ENCODE measurements around the gene KCNK6. TPM values are rescaled to one million over a fixed set of nuclear protein-coding genes. Genes with fewer than 3 reads are reported as not detected.

Gene KCNK6
- total and polyA plus RNA-seq, 2 experiments from 2014 or later: 9.0 to 14.6 TPM

DNA sequence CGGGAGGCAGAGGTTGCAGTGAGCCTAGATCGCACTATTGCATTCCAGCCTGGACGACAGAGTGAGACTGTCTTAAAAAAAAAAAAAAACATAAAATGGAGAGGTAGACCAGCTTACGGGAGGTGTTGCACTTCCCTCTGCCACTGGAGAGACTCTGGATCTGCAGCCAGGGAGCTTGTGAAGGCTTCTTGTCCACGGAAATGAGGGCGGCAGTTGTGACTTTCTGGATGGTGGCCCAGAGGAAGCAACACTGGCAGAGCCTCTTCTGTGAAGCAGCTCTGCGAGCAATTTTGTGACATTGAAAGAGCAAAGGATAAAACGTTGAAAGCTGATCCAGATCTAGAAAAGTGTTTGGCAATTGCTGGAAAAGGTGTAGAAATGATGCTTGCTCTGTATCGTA lies 44.9 kb upstream of the KCNK6 start:
- H3F3A ChIP-seq (replicated peaks; ENCODE audit: low read depth): peaks cover 5% of the 10 kb centered on the region; the same call in 1 of the 2 replicates
- ATAC-seq (no peak), DNase-seq (ENCODE audit: low spot score) (no peak)
- Mint-ChIP-seq H3K27ac (no peak overlapping the region), H3K4me3 (no peak overlapping the region), H3K27me3 (ENCODE audit: insufficient read depth, low read depth, poor library complexity) (no peaks in the 10 kb centered on the region), H3K36me3 (ENCODE audit: low read depth) (peaks cover 17% of the 10 kb centered on the region; the same call in 2 of the 3 replicates), H3K4me1 (peaks cover 7% of the 10 kb centered on the region; the same call in 2 of the 3 replicates), H3K9me3 (no peaks in the 10 kb centered on the region)
- H3K4me1 ChIP-seq (ENCODE audit: insufficient read depth): peaks cover 4% of the 10 kb centered on the region
- peaks cover 82% of the 10 kb centered on the region for H4K20me1 ChIP-seq (replicated peaks; ENCODE audit: insufficient read depth)
- H3K4me2 ChIP-seq: no peak overlapping the region
- H3K4me3 ChIP-seq: no peak overlapping the region
- H3K27me3 ChIP-seq (ENCODE audit: insufficient read depth): no peaks in the 10 kb centered on the region
- no peak overlapping the region for H2AFZ ChIP-seq
- H3K36me3 ChIP-seq (ENCODE audit: insufficient read depth): no peaks in the 10 kb centered on the region
- H3K79me2 ChIP-seq (replicated peaks; ENCODE audit: insufficient read depth): peaks cover 100% of the 10 kb centered on the region
- no peaks in the 10 kb centered on the region for H3K9me2 ChIP-seq (ENCODE audit: insufficient read depth)
- TF ChIP-seq JUNB (IDR thresholded peaks at IDR 0.05; ENCODE audit: unreplicated experiment): no peak
- no peak for TF ChIP-seq NANOG (IDR thresholded peaks at IDR 0.05; ENCODE audit: borderline replicate concordance)
- no peak for TF ChIP-seq CREB1 (CRISPR knock-in tag; IDR thresholded peaks at IDR 0.05; ENCODE audit: low read depth)
- TF ChIP-seq, protein P1, sequence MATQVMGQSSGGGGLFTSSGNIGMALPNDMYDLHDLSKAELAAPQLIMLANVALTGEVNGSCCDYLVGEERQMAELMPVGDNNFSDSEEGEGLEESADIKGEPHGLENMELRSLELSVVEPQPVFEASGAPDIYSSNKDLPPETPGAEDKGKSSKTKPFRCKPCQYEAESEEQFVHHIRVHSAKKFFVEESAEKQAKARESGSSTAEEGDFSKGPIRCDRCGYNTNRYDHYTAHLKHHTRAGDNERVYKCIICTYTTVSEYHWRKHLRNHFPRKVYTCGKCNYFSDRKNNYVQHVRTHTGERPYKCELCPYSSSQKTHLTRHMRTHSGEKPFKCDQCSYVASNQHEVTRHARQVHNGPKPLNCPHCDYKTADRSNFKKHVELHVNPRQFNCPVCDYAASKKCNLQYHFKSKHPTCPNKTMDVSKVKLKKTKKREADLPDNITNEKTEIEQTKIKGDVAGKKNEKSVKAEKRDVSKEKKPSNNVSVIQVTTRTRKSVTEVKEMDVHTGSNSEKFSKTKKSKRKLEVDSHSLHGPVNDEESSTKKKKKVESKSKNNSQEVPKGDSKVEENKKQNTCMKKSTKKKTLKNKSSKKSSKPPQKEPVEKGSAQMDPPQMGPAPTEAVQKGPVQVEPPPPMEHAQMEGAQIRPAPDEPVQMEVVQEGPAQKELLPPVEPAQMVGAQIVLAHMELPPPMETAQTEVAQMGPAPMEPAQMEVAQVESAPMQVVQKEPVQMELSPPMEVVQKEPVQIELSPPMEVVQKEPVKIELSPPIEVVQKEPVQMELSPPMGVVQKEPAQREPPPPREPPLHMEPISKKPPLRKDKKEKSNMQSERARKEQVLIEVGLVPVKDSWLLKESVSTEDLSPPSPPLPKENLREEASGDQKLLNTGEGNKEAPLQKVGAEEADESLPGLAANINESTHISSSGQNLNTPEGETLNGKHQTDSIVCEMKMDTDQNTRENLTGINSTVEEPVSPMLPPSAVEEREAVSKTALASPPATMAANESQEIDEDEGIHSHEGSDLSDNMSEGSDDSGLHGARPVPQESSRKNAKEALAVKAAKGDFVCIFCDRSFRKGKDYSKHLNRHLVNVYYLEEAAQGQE (IDR thresholded peaks at IDR 0.05; ENCODE audit: unreplicated experiment): no peak
- TF ChIP-seq POLR2AphosphoS5 (IDR thresholded peaks at IDR 0.05; ENCODE audit: low read depth): no peak
- TF ChIP-seq EZH2 (IDR thresholded peaks at IDR 0.05; ENCODE audit: low read depth, unreplicated experiment): no peak
- TF ChIP-seq, protein P2, sequence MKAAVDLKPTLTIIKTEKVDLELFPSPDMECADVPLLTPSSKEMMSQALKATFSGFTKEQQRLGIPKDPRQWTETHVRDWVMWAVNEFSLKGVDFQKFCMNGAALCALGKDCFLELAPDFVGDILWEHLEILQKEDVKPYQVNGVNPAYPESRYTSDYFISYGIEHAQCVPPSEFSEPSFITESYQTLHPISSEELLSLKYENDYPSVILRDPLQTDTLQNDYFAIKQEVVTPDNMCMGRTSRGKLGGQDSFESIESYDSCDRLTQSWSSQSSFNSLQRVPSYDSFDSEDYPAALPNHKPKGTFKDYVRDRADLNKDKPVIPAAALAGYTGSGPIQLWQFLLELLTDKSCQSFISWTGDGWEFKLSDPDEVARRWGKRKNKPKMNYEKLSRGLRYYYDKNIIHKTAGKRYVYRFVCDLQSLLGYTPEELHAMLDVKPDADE (IDR thresholded peaks at IDR 0.05): no peak
- no peak for TF ChIP-seq EZH2phosphoT487 (IDR thresholded peaks at IDR 0.05; ENCODE audit: unreplicated experiment)
- no peak for TF ChIP-seq ZNF331 (CRISPR knock-in tag; IDR thresholded peaks at IDR 0.05; ENCODE audit: low read depth)
- no peak for TF ChIP-seq STAT1 (IDR thresholded peaks at IDR 0.05; ENCODE audit: unreplicated experiment)
- TF ChIP-seq, protein P3, sequence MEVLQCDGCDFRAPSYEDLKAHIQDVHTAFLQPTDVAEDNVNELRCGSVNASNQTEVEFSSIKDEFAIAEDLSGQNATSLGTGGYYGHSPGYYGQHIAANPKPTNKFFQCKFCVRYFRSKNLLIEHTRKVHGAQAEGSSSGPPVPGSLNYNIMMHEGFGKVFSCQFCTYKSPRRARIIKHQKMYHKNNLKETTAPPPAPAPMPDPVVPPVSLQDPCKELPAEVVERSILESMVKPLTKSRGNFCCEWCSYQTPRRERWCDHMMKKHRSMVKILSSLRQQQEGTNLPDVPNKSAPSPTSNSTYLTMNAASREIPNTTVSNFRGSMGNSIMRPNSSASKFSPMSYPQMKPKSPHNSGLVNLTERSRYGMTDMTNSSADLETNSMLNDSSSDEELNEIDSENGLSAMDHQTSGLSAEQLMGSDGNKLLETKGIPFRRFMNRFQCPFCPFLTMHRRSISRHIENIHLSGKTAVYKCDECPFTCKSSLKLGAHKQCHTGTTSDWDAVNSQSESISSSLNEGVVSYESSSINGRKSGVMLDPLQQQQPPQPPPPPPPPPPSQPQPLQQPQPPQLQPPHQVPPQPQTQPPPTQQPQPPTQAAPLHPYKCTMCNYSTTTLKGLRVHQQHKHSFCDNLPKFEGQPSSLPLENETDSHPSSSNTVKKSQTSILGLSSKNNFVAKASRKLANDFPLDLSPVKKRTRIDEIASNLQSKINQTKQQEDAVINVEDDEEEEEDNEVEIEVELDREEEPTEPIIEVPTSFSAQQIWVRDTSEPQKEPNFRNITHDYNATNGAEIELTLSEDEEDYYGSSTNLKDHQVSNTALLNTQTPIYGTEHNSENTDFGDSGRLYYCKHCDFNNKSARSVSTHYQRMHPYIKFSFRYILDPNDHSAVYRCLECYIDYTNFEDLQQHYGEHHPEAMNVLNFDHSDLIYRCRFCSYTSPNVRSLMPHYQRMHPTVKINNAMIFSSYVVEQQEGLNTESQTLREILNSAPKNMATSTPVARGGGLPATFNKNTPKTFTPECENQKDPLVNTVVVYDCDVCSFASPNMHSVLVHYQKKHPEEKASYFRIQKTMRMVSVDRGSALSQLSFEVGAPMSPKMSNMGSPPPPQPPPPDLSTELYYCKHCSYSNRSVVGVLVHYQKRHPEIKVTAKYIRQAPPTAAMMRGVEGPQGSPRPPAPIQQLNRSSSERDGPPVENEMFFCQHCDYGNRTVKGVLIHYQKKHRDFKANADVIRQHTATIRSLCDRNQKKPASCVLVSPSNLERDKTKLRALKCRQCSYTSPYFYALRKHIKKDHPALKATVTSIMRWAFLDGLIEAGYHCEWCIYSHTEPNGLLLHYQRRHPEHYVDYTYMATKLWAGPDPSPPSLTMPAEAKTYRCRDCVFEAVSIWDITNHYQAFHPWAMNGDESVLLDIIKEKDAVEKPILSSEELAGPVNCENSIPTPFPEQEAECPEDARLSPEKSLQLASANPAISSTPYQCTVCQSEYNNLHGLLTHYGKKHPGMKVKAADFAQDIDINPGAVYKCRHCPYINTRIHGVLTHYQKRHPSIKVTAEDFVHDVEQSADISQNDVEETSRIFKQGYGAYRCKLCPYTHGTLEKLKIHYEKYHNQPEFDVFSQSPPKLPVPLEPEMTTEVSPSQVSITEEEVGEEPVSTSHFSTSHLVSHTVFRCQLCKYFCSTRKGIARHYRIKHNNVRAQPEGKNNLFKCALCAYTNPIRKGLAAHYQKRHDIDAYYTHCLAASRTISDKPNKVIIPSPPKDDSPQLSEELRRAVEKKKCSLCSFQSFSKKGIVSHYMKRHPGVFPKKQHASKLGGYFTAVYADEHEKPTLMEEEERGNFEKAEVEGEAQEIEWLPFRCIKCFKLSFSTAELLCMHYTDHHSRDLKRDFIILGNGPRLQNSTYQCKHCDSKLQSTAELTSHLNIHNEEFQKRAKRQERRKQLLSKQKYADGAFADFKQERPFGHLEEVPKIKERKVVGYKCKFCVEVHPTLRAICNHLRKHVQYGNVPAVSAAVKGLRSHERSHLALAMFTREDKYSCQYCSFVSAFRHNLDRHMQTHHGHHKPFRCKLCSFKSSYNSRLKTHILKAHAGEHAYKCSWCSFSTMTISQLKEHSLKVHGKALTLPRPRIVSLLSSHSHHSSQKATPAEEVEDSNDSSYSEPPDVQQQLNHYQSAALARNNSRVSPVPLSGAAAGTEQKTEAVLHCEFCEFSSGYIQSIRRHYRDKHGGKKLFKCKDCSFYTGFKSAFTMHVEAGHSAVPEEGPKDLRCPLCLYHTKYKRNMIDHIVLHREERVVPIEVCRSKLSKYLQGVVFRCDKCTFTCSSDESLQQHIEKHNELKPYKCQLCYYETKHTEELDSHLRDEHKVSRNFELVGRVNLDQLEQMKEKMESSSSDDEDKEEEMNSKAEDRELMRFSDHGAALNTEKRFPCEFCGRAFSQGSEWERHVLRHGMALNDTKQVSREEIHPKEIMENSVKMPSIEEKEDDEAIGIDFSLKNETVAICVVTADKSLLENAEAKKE (CRISPR knock-in tag; IDR thresholded peaks at IDR 0.05): no peak
- no peak for TF ChIP-seq ZNF114 (CRISPR knock-in tag; IDR thresholded peaks at IDR 0.05)
- TF ChIP-seq, protein P4, sequence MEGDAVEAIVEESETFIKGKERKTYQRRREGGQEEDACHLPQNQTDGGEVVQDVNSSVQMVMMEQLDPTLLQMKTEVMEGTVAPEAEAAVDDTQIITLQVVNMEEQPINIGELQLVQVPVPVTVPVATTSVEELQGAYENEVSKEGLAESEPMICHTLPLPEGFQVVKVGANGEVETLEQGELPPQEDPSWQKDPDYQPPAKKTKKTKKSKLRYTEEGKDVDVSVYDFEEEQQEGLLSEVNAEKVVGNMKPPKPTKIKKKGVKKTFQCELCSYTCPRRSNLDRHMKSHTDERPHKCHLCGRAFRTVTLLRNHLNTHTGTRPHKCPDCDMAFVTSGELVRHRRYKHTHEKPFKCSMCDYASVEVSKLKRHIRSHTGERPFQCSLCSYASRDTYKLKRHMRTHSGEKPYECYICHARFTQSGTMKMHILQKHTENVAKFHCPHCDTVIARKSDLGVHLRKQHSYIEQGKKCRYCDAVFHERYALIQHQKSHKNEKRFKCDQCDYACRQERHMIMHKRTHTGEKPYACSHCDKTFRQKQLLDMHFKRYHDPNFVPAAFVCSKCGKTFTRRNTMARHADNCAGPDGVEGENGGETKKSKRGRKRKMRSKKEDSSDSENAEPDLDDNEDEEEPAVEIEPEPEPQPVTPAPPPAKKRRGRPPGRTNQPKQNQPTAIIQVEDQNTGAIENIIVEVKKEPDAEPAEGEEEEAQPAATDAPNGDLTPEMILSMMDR (conservative IDR thresholded peaks at IDR 0.05; ENCODE audit: low read depth in 2 of 2): no peak
- H3K27ac ChIP-seq (ENCODE audit: low read depth): no peak overlapping the region

All from GM23338 (cell line).